ENCODE data around the gene KLK14.

The KLK14 gene

DNA sequence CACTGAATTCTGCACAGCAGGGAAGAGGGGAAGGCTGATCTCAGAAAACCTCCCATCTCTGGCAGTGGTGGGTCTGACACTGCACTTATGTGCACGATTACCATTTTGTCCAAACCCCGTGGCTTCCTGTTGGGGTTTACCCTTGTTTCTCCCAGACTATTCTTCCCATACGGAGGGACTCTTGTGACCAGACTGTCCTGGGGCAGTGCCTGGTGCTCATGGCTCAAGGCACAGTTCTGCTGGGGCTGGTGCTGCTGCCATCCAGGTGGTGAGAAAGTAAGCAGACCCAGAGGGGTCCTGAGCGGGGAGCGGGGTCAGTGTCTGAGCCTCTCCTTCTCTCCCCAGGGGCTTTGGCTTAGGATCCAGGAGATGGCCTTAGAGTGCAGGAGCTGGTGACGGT is 36.9 kb upstream of the KLK14 start:
- TF ChIP-seq POLR2A (IDR thresholded peaks at IDR 0.05; ENCODE audit: low read length): no peak
- no peak for DNase-seq

DNA sequence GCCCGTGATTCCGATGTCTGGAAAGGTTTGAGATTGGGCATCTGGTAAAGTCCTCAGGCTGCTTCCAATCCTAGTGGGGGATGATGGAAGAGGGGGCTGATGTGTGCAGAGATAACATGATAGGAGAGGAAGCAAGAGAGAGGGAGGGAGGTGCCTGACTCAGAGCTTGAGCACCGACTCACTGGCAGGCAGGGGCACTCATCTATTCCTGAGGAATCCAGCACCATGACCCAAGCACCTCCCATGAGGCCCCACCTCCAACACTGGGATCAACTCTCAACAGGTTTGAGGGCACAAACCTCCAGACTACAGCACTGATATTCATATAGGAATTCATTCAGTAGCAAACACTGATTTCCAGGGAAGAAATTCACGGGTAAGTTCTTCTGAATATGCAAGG is 36.4 kb upstream of the KLK14 start:
- no peak for DNase-seq
- TF ChIP-seq GATA1 (IDR thresholded peaks at IDR 0.05; ENCODE audit: low read depth, low read length): no peak
- TF ChIP-seq POLR2A (IDR thresholded peaks at IDR 0.05; ENCODE audit: low read length): no peak

DNA sequence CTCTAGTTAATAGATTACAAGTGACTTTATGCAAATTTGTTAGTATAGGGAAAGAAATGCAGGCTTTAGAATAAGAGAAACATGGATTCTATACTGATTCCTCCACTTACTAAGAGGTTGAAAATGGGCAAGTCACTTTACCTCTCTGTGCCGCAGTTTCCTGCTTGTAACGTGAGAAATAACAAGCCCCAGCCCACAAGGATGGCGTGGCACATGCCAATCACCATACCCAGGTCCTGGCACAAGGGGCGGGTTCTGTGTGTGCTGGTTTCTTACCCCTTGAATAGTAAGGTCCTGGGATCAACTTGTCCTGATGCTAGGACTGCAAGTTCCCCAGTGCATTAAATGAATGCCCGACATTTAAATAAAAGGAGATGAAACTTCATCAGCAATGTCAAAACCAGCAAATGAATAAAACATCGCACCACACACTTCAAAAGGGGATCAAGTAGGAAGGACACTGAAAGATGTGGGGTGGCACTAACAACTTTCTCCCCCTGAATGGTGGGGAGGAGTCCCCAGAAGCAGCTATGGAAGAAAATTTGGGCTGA is 34.1 kb upstream of the KLK14 start:
- no peak for DNase-seq
- TF ChIP-seq GATA1 (IDR thresholded peaks at IDR 0.05; ENCODE audit: low read depth, low read length): no peak
- no peak for TF ChIP-seq POLR2A (IDR thresholded peaks at IDR 0.05; ENCODE audit: low read length)

DNA sequence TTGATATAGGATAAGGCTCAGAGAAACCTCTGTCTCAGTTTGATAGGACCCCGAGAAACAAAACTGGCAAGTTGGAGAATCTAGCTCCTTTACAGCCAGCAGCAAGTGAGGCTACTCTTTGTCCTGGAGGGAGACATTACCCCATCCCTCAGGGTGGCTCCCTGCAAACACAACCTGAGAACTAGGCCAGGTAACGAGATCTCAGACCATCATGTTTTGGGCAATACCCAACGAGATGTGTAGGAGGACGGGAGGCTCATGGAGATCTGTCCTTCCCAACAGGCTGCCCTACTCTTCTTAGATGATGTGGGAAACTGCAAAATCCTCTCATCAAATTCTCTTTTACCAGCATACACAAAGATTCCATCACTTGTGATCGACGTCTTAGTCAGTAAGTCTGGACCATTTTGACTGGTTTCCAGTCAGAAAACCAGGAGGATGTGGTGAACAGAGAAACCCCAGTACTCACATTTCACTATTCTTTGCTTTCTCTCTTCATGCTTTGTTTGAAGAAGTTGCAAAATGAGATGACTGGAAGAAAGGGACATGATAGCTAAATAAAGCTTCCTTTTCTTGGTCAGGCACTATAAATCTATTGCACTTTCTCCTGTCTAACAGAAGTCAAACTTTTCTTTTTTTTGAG is 31.5 kb upstream of the KLK14 start:
- TF ChIP-seq GATA1 (IDR thresholded peaks at IDR 0.05; ENCODE audit: low read depth, low read length) (no peak), POLR2A (IDR thresholded peaks at IDR 0.05; ENCODE audit: low read length) (no peak)
- no peak for DNase-seq

DNA sequence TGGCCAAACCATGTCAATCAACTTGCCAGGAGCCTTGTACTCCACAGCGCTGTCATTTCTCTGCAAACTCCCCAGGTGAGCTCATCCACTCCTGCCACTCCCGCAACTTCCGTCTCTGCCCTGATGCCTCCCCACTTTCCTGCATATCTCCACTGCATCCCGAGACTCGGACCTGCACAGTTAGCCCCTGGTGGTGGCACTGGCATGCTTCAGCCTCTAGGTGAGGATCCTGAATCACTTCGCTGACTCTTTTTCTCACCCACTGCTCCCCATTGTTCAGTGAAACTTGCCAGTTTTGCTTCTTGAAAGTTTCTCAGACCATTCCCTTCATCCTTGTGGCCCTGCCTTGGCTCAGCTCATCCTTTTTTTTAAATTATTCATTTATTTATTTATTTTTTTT is 28.9 kb upstream of the KLK14 start:
- TF ChIP-seq POLR2A (IDR thresholded peaks at IDR 0.05; ENCODE audit: low read length) (no peak), GATA1 (IDR thresholded peaks at IDR 0.05; ENCODE audit: low read depth, low read length) (no peak)
- DNase-seq: no peak

DNA sequence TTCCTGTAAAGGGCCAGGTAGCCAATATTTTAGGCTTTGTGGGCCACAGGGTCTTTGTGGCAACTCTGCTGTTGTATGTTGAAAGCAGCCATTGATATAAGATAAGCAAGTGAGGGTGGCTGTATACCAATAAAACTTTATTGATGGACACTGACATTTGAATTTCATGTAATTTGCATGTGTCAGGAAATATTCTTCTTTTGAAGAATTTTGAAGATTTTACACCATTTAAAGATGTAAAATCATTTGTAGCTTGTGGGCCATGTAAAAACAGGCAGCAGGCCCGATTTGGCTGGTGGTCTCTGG is 27.9 kb upstream of the KLK14 start:
- DNase-seq: no peak
- TF ChIP-seq POLR2A (IDR thresholded peaks at IDR 0.05; ENCODE audit: low read length) (no peak), GATA1 (IDR thresholded peaks at IDR 0.05; ENCODE audit: low read depth, low read length) (no peak)

DNA sequence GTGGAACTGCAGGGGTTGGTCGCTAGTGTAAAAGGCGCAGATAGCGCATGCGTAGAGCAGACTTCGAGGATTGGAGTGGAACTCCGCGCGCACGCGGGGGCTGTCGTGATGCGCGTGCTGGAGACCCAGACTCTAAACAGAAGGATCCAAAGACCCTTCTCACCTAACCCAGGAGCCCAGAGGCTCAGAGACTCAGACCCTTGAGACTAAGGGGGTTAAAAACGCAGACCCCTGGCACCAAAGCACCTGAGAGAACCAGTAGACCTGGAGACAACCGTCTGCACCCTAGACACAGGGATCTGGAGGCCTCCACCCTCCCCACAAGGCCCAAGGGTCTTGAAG is 26.1 kb upstream of the KLK14 start:
- no peak for TF ChIP-seq GATA1 (IDR thresholded peaks at IDR 0.05; ENCODE audit: low read depth, low read length)
- DNase-seq: no peak

DNA sequence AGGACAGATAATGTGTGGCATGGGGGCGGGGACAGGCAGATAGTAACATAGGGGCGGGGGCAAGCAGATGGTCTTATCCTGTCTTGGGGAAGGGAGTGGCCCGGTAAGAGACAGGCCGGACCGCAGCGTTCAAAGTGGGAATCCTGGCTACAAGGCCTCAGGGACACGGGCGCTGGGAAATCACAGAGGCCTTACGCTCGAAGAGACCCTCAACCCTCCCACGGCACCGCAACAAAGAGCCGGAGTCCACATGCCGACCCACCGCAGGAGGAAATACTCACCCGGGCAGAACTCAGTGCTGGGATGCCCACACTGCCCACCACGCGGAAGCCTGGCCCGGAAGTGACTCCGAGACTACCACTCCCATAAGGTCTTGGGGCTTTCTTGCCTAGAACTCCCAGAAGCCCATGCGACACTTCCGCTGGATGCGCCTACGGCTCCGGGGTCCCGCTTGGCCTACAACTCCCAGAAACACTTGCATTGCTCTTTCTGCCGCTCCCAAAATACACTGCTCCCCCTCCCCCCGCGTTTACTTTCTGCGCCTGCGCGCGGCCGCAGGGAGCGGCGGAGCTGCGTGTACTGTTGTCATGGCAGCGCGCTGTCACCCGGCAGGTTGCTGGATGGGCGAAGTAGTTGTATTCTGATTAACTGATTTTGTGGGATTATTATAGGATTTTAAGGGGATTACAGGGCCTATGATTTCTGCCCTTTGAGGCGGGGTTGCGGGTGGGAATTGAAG is 25.5 kb upstream of the KLK14 start, which contains the start of gene CTU1:
Gene CTU1 (minus strand): TSS at position 344 of the 739 bp plus-strand sequence. CDS start 3,840 bp downstream, outside the sequence.
- TF ChIP-seq GATA1 (IDR thresholded peaks at IDR 0.05; ENCODE audit: low read depth, low read length) (no peak), POLR2A (IDR thresholded peaks at IDR 0.05; ENCODE audit: low read length) (peak; percentile 85)
- peak; percentile 99 for DNase-seq

DNA sequence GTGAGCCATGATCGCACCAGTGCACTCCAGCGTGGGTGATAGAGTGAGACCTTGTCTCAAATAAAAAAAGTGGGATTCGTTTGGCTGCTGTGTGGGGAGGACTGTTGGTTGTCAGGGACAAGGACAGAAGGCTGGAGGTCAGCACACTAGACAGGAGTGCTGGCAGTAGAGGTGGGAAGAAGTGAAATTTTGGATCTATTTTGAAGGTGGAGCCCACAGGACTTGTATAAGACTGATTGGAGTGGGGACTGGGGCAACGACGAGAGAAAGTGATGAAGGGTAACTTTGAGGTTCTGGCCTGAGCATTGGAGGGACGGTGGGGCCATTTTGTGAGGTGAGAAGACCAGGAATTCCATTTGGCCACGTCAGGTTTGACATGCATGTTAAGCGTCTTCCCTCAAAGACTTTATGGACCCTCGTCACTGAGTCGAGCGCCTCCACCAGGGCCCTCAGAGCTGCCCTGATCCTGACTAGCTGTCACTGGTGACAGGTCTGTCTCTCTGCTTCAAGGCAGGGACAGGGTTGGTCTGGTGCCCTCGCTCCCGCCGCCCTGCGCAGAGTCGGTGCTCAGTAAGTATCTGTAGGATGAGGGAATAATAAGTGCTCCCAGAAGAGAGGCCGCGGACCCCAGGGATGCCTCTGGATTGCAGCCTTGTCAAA is 24.8 kb upstream of the KLK14 start:
- peak in 1 of 2 experiments; percentile 47 for DNase-seq
- no peak for TF ChIP-seq POLR2A (IDR thresholded peaks at IDR 0.05; ENCODE audit: low read length)
- no peak for TF ChIP-seq GATA1 (IDR thresholded peaks at IDR 0.05; ENCODE audit: low read depth, low read length)

DNA sequence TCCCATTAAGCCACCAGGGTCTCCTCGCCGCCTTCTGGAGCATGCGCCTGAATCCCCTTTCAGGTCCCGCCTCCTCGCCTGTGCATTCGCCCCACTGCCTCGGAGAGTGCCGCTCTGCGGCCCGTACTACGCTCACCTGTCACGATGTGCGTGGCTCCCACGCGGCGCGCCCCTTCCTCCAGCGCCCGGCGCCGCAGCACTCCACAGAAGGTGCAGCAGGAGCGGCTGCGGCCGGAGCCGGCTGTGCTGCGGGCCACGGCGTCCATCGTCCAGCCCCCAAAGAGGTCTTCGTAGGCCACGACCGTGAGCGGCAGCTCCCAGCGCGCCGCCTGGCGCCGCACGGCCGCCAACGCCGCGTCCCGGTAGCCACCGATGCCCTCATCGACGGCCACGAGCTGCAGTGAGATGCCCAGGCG is 21.2 kb upstream of the KLK14 start:
- DNase-seq: no peak
- TF ChIP-seq GATA1 (IDR thresholded peaks at IDR 0.05; ENCODE audit: low read depth, low read length) (no peak), POLR2A (IDR thresholded peaks at IDR 0.05; ENCODE audit: low read length) (no peak)

DNA sequence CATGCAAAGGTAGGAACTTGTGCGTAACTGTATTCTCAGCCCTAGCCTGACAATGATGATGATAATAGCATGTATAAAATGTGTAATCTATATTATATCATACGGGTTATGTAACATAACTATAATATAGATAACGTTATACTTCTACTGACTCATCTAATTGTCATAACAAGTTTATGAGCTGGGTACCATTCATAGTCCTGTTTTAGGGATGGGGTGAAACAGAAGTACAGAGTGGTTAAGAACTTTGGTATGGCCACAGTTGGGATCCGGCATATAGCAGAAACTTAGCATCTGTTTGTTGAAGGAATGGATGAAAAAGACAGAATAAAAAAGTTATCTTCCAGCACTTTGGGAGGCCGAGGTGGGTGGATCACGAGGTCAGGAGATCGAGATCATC is 20.3 kb upstream of the KLK14 start:
- TF ChIP-seq GATA1 (IDR thresholded peaks at IDR 0.05; ENCODE audit: low read depth, low read length) (no peak), POLR2A (IDR thresholded peaks at IDR 0.05; ENCODE audit: low read length) (no peak)
- DNase-seq: no peak

DNA sequence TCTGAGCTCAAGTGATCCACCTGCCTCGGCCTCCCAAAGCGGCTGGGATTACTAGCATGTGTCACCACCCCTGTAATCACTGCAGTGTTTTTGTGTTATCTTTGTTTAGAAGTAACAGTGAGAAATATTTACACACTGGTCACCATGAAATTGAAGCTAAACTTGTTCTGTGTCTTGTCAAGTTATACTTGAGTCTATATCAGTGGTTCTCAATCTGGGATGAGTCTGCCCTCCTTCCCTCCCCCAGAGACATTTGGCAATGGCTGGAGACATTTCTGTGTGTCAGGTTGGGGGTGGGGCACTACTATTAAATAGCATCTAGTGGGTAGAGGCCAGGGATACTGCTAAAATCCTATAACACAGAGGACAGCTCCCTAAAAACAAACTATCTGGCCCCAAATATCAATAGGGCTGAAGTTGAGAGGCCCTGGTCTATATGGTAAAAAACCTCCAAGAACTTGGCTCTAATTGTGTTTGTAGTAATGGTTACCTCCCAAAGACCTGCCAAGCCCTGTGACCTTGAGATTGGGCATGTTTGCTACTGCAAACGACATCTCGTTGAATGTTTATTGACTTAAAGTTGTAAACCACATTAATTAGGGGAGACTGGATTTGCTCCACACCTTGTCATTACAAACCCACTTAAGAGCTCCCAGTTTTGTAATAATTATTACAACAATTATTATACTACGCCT is 18.6 kb upstream of the KLK14 start:
- TF ChIP-seq POLR2A (IDR thresholded peaks at IDR 0.05; ENCODE audit: low read length): no peak
- no peak for TF ChIP-seq GATA1 (IDR thresholded peaks at IDR 0.05; ENCODE audit: low read depth, low read length)
- no peak for DNase-seq

DNA sequence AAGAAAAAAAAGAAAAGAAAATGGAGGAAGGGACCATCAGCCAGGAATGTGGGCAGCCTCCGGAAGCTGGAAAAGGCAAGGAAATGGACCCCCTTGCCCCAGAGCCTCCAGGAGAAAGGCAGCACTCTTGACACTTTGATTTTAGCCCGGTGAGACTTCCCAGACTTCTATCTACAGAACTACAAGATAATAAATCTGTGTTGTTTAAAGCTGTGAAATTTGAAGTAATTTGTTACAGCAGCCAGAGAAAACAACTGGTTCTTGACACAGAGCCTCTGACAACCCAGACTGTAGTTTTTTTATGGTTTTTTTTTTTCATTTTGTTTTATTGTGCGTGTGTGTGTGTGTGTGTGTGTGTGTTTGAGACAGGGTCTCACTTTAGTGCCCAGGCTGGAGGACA is 17.9 kb upstream of the KLK14 start:
- no peak for TF ChIP-seq GATA1 (IDR thresholded peaks at IDR 0.05; ENCODE audit: low read depth, low read length)
- no peak for TF ChIP-seq POLR2A (IDR thresholded peaks at IDR 0.05; ENCODE audit: low read length)
- no peak for DNase-seq

DNA sequence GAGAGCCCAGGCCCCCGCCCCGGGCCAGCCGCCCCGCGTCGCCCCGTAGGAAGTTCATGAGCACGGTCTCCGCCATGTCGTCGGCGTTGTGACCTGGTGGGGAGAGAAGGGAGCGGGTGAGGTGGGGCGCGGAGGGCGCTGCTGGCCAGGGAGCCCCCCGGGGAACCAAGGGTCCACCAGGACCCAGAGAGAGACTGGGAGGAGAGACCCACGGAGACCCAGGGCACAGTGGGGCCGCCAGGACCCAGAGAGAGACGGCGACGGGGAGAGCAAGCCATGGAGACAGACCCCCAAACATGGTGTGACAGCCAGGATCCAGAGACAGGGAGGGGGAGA is 16.3 kb upstream of the KLK14 start:
- no peak for TF ChIP-seq GATA1 (IDR thresholded peaks at IDR 0.05; ENCODE audit: low read depth, low read length)
- TF ChIP-seq POLR2A (IDR thresholded peaks at IDR 0.05; ENCODE audit: low read length): no peak
- no peak for DNase-seq
